HG03135 (cell line): ENCODE measurements around the gene CYB561A3.

Experiments used
- ATAC-seq: cut with Tn5 transposase; IDR thresholded peaks from one replicate; pipeline ENCODE4 v1.9.1; 2021; ENCODE audit warnings: mild to moderate bottlenecking, moderate library complexity; ENCODE audit not compliant: unreplicated experiment

The CYB561A3 gene

DNA sequence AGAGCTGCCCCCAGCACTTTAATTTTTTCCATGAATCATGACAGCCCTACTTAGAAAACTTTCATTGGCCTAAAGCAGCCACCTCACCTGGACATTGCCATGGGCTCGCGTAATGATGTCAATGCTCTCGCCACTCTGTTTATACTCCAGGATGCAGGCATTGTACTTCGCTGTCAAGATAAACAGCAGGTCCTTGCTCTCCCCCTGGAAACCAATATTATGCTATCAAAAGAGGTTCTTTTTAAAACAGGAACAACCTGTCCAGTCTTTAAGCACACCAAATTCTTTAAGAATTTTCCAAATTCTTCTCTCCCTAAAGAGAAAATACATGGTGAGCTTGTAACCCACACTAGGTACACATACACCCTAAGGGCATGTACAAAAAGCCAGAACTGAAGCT lies 31.8 kb downstream of the CYB561A3 start:
- no peak for ATAC-seq

DNA sequence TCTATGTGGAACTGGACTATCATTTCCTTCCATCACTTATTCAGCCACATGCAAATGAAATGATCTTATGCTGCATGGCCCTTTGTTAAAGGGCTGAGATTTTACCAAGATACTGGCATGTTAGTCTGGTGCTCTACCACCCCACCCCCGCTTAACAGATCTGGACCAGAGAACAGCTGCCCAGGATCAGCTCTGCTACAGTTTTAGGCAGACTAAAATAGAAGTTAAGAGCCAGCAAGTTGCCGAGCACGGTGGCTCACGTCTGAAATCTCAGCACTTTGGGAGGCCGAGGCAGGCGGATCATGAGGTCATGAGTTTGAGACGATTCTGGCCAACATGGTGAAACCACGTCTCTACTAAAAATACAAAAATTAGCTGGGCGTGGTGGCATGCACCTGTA lies 33.3 kb downstream of the CYB561A3 start:
- no peak for ATAC-seq

DNA sequence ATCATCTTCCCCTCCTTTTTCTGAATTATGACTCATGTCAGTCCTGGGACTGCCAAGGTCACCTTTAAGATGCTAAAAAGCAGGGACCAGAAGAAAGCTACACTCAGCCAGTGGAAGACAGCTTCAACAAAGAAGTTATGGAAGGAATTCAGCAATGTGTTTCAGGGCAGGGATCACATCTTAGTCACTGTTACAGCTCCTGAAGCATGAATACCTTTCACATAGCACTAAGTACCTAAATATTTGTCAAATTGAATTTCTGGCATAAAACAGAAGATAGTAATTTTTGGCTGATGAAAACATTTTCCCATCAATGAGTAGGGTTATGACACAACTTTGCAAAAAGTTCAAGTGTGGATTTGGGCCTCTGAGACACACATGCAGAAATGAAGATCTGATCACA lies 34.0 kb downstream of the CYB561A3 start:
- no peak for ATAC-seq

DNA sequence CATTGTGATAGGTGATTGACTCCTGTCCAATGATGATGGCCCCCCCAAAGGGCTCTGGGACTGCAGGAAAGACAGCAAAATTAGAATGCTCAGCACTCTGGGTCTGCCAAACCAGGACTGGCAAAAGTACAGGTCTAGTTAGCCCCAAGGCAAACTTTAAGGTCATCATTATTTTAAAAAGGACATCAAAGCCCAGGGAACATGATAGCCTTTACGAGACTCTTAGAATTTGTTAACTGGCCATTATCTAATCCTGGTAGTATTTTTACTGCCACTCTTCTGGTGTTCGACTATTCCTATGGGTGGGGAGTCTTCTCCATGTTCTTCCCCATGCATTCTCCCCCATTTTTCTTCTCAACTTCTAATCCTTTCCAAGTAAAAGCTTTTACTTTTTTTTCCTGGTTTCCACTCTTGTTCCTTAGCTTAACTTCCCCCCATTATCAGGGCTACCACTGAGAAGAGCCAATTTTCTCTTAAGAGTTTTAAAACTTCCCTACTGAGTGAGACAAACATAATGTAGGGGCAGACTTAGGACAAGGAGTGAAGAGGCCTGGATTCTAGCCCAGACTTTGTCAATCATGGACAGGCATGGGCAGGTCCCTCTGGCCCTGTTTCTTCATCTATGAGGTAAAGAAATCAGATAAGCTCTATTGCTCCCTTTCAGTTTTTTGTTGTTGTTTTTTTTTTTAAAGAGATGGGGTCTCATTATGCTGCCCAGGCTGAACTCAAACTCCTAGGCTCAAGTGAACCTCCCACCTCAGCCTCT lies 35.9 kb downstream of the CYB561A3 start:
- no peak for ATAC-seq

DNA sequence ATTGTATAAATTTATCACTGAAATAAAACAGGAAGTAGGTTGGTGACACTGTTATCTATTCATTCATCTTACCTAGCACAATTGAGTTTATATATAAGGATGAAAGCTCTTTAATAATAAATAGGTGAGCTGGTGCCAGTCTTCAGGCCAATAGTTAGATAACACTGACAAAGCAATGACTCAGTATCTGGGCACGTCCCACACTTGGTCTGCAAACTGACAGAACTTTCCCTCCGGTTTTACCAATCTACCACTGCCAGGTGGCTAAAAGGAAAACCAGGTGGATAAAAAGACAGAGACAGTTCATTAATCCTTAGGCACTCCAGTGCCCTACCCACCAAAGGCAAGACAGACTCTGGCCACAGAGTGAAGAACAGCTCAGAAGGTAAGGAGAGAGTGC lies 46.4 kb downstream of the CYB561A3 start:
- no peak for ATAC-seq

DNA sequence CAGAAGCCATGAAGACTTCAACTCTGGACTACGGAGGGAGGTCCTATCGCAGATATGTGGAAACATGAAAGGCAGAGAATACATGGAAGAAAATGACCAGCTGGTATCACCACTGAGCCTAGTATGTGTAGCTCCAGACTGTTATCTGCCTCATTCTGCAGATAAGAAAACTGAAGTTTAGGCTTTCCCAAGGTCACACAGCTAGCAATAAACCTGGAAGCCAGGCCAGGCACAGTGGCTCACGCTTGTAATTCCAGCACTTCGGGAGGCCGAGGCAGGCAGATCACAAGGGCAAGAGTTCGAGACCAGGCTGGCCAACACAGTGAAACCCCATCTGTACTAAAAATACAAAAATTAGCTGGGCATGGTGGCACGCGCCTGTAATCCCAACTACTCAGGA lies 50.9 kb downstream of the CYB561A3 start:
- no peak for ATAC-seq

DNA sequence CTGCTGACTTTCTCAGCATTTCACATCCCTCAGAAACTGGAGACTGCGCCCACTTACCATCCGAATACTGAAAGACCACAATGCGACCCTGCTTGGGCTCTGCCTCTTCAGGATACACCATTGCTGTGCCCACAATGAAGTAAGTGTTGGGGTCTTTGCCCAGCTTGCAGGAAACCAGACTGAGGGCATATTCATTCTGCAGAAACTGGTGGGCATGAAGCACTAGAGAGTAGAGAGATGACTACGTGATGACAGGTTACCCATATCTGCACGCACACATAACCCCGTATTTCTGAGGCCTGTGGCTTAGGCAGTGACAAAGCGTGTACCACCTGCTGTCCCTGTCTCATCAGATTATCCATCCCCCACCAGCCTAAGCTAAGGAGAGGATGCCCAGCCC lies 51.9 kb downstream of the CYB561A3 start:
- ATAC-seq, result no peak

DNA sequence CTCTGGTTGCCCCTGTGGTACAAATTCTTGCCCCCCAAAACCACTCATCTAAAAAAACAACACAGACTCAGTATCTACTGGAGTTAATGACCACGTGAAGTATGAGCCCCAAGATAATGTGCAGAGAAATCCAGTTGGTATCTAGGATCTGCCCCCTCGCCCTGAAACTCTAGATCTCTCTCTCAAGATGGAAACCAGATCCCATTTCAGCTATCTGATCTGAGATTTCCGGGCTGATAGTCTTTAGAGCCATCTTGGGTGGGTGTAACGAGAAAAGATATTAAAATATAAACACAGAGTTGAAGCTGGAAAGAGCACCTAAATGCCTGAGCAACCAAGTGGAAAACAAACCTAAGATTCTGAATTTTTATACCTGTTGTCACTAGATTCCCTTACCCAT lies 52.5 kb downstream of the CYB561A3 start:
- no peak for ATAC-seq

DNA sequence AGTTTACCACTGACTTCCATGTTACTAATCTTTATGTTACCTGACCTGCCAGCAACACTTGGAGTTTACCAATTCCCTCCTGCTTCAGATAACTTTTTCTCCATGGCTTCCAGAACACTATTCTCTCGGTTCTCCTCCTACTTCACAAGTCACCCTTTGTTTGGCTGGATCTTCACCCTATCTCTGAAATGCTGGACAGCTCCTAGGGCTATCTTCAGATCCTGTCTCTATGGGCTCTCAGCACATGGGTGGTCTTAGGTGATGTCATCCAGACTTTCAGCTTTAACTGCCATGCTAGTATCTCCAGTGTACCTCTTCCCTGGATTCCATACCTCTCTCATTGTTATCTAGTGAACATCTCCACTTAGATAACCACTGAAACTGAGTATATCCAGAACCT lies 54.3 kb downstream of the CYB561A3 start:
- ATAC-seq, result no peak

DNA sequence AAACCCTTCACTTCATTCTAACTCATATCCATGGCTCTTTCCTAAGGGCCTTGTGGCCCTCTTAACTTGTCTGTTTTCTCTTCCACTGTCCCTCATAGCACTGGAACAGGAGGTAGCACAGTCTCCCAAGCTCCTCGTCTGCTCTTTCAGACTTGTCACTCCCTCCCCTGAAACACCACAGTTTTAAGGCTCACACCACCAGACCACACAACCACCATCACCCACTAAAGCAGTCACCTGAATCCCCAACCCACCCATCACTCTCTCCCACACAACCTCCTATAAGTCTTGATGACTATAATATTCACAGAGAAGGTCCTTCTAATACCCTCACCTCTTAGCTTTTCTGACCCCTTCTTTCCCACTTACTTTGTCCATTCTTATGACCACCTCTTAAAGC lies 55.5 kb downstream of the CYB561A3 start:
- no peak for ATAC-seq

DNA sequence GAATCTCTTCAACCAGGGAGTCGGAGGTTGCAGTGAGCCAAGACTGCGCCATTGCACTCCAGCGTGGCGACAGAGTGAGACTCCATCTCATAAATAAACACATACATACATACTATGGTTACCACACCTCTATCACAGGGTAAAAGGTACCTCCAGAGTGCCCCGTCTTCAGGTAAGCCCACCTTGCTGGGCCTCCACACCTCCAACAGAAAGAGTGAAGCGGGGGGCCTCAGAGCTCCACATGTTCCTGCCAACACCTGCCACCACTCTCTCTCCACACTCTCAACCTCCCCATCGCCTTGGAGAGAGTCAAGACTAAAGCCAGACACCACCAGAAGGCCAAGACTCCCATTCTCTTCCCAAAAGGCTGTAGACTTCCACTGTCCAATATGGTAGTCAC lies 56.3 kb downstream of the CYB561A3 start:
- ATAC-seq, result no peak

DNA sequence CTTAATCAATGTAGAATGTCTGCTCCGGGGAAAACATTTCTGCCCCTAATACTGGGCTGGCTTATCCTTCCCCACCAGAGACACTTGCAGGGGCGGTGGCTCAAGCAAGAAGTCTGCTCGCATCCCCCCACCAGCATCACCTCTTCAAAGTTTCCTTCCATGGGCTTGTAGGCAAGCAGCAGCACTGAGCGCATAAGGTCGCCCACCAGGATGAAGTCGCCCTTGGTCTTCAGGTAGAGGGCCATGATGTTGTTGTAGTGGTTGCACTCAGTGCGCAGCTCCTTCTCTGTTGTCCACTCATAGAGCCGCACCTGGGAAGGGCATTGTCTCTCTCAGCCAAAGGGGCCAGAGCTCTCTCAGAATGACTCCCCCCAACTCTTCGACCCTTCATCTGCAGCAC lies 58.0 kb downstream of the CYB561A3 start:
- no peak for ATAC-seq

DNA sequence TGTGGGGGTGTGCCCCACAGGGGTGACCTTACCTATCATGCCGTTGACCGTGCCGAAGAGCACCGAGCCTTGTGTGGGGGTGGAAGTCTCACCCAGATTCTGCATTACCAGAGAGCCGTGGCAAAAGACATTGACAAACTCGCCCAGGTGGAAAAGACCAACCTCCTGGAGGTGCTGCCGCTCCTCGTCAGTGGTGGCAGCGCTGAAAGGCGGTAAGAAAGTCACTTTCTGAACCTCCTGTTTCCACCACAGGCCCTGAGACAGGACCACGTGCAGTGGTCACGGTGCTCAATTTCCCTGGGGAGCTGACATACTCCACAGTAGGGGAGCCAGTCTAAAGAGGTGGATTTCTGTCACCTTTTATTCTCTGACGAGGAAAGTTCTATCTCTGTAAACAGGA lies 59.1 kb downstream of the CYB561A3 start:
- no peak for ATAC-seq
